Right cardiac atrium (tissue), 5 donors: ENCODE results near the gene DISP3. TPM values are rescaled to one million over a fixed set of nuclear protein-coding genes. Genes with fewer than 3 reads are reported as not detected.

Experiments
- ATAC-seq, 2 donors: fragments of 200-7000 bp; cut with Tn5 transposase; one replicate each; pipeline versions ENCODE4 v1.8.0 to v1.9.1; 2020; ENCODE audit warnings: moderate library complexity in 2 of 2, mild to moderate bottlenecking in 1 of 2
- DNase-seq, 3 donors: peaks; one replicate each; pipeline ENCODE4 v3.0.0-alpha.2; 2020
- H3K27ac ChIP-seq: one replicate; pipeline ENCODE4 v1.5.1; 2013; ENCODE audit warnings: mild to moderate bottlenecking, low read length, control low read depth, moderate library complexity
- H3K27me3 ChIP-seq: one replicate; pipeline ENCODE4 v1.6.1; 2013; ENCODE audit not compliant: control insufficient read depth, insufficient read depth
- H3K4me1 ChIP-seq: one replicate; pipeline ENCODE4 v1.6.1; 2013; ENCODE audit warnings: low read length; ENCODE audit not compliant: control insufficient read depth, insufficient read depth
- H3K4me3 ChIP-seq: one replicate; pipeline ENCODE4 v1.5.1; 2013; ENCODE audit warnings: low read length, control low read depth
- H3K9me3 ChIP-seq: one replicate; pipeline ENCODE4 v1.6.1; 2013; ENCODE audit warnings: low read length; ENCODE audit not compliant: control insufficient read depth
- WGBS: extraction: QIAGEN DNeasy Blood & Tissue Kit; methylation state at CpG from one replicate; pipeline ENCODE4 v1.1.7; 2013; 5-methylcytosine and 5-hydroxymethylcytosine counted together
- intact Hi-C, 4 donors: fragments of 100-400 bp; cut with DNase I; formaldehyde crosslinking; loops; one replicate each; pipeline versions ENCODE4 v1.11.0 to v1.14.0; 2022 to 2023
- polyA plus RNA-seq: library from polyadenylated mRNA; stranded (reverse); fragments of 200-250 nt; gene quantifications from one replicate; pipeline ENCODE4 v1.2.3, GENCODE V29; 2013
- total RNA-seq, 4 donors: library from RNA; stranded (reverse); fragmentation: NEBNext Ultra II Directional; extraction: Animal tissue kit (Norgen Biotek cat#: 25700); gene quantifications; one replicate each; pipeline ENCODE4 v1.2.1, GENCODE V29; 2021
- donor health status: healthy with polysubstance abuse.
- donor health status: DM: no; HTN: yes; CAD: no.
- donor health status: DM: no; HTN: no; CAD: no.
- donor health status: DM: no; HTN: yes; CAD: no; lungs with severe emphysema.
- donor health status: DM: yes; HTN: yes; CAD: no.

The DISP3 gene
- total and polyA plus RNA-seq, 5 donors, result 0.02 to 0.06 TPM; not detected in 3

DNA sequence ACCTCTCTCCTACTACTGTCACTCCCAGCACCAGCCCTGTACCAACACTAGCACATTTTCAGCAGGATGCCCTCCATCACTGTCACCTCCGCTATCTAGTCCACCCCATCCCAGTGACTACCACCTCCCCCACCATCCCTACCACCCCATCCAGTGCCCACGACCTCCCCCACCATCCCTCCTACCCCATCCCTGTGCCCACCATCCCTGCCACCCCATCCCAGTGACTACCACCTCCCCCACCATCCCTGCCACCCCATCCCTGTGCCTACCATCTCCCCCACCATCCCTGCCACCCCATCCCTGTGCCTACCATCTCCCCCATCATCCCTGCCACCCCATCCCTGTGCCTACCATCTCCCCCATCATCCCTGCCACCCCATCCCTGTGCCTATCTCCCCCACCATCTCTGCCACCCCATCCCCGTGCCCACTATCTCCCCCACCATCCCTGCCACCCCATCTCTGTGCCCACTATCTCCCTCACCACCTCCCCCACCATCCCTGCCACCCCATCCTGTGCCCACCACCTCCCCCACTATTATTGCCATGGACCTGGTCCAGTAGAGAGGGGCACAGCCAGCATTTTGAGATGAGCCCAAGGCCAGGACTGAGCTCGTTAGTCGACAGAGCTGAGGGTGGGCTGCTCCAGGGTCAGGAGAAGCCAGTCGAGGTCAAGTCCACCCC is 45.7 kb downstream of the DISP3 start:
- no peak overlapping the region for H3K27ac ChIP-seq
- H3K9me3 ChIP-seq, result no peaks in the 10 kb centered on the region
- no peaks in the 10 kb centered on the region for H3K27me3 ChIP-seq
- 67% methylated on average over 6 of the region's 6 CpGs for WGBS
- no peak overlapping the region for H3K4me3 ChIP-seq
- no peaks in the 10 kb centered on the region for H3K4me1 ChIP-seq
- ATAC-seq (no peak), DNase-seq (no peak)
- intact Hi-C loops, result no loop called here

DNA sequence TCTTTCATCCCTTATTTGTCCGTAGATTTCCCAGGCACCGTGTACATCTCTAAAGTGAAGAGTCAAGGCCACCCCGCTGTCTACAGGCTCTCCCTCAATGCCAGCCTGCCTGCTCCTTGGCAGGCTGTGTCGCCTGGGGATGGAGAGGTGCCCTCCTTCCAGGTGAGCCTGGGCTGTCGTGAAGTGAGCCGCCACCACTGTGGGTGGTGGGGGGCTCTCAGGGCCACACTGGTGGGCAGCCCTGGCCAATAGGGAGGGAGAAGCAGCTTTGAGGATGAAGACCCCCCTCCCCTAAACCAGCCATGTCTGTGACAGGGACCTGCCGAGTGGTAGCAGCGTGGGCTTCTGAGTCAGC is 46.2 kb downstream of the DISP3 start:
- ATAC-seq (no peak), DNase-seq (no peak)
- intact Hi-C loops, result no loop called here
- 84% methylated on average over 8 of the region's 8 CpGs for WGBS
- H3K4me1 ChIP-seq, result no peaks in the 10 kb centered on the region
- H3K4me3 ChIP-seq, result no peak overlapping the region
- no peaks in the 10 kb centered on the region for H3K27me3 ChIP-seq
- no peaks in the 10 kb centered on the region for H3K9me3 ChIP-seq
- H3K27ac ChIP-seq, result no peak overlapping the region

GRCh38 chr1:11525516-11525915 is 46.6 kb downstream of the DISP3 start:
- Histone ChIP-seq H3K9me3 (no peaks in the 10 kb centered on the region), H3K4me1 (no peaks in the 10 kb centered on the region), H3K4me3 (no peak overlapping the region), H3K27me3 (no peaks in the 10 kb centered on the region), H3K27ac (no peak overlapping the region)
- DNase-seq, result no peak
- 80% methylated on average over 7 of the region's 7 CpGs for whole genome bisulfite sequencing
- intact Hi-C loops, result no loop called here
- no peak for ATAC-seq

GRCh38 chr1:11526071-11526895 is 47.3 kb downstream of the DISP3 start:
- 83% methylated on average over 26 of the region's 26 CpGs for WGBS
- DNase-seq, result no peak
- no peaks in the 10 kb centered on the region for H3K27me3 ChIP-seq
- ATAC-seq, result no peak
- no peaks in the 10 kb centered on the region for H3K9me3 ChIP-seq
- no peak overlapping the region for H3K27ac ChIP-seq
- H3K4me3 ChIP-seq, result no peak overlapping the region
- H3K4me1 ChIP-seq, result no peaks in the 10 kb centered on the region
- intact Hi-C loops, result no loop called here

DNA sequence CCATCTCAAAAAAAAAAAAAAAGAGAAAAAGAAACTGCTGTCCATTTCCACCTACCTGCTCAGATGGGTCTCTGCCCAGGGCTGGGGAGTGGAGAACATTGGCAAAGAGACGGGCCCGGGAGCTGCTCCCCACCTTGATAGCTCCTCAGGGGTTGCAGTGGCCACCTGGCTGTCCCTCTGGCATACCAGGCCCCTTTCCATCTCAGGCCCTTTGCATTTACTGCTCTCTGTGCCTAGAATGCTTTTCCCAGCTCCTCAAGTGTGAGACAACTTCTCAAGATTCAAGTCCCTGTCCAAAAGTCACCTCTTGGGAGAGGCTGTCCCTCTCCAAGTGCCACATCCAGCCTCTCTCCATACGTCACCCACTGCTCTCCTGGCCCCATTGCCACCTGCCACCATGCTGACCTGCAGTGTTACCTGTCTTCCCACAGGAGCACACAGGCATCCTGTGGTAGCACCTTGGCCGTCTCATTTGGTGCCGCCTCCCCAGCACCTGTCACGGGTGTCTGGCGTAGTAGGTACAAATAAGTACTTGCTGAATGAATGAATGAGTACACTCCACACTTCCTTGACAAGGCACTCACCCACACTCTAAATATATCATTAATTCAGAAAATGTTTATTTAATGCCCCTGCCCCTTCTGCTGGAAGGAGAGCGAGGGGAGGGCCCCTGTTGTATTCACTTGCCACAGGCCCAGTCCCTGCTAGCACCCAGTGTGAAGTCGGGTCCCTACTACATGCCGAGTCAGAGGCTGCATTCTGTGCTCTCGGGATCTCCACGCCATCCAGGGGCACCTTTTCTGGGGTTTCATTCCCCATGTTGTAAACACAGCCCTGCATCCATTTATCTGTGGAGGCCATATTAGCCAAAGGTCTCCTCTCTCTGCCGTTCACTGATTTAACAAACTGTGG is 48.8 kb downstream of the DISP3 start:
- Histone ChIP-seq H3K4me1 (no peaks in the 10 kb centered on the region), H3K27ac (no peak overlapping the region), H3K4me3 (no peak overlapping the region), H3K27me3 (no peaks in the 10 kb centered on the region), H3K9me3 (no peaks in the 10 kb centered on the region)
- 84% methylated on average over 13 of the region's 13 CpGs for WGBS
- intact Hi-C loops, result no loop called here
- DNase-seq (no peak), ATAC-seq (no peak)

GRCh38 chr1:11528611-11529261 is 49.8 kb downstream of the DISP3 start:
- no peaks in the 10 kb centered on the region for H3K27me3 ChIP-seq
- intact Hi-C loops, result no loop called here
- WGBS, result 76% methylated on average over 13 of the region's 13 CpGs

DNA sequence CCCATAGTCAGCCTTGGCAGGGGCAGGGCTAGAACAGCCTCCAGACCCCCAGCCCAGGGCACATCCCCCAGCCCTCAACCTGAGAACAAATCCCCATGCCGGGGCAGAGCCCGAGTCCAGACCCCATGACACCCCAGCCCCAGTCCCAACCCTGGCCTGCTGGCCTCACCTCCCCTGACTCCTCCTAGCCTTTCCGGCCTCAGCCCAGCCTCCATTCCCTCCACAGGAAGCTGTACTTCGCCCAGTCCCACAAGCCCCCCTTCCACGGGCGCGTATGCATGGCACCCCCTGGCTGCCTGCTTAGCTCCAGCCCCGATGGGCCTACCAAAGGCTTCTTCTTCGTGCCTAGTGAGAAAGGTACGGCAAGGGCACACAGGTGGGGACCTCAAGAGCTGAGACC is 50.4 kb downstream of the DISP3 start:
- WGBS, result 86% methylated on average over 10 of the region's 10 CpGs
- H3K4me1 ChIP-seq, result no peaks in the 10 kb centered on the region
- no peak for DNase-seq
- H3K9me3 ChIP-seq, result no peaks in the 10 kb centered on the region
- no peak for ATAC-seq
- no peaks in the 10 kb centered on the region for H3K27me3 ChIP-seq
- no peak overlapping the region for H3K4me3 ChIP-seq
- intact Hi-C loops, result no loop called here
- H3K27ac ChIP-seq, result no peak overlapping the region

More at GRCh38 chr1:11528611-11529261, 49.8 kb downstream of the DISP3 start:
- Histone ChIP-seq H3K27ac (no peak overlapping the region), H3K4me3 (no peak overlapping the region), H3K4me1 (no peaks in the 10 kb centered on the region), H3K9me3 (no peaks in the 10 kb centered on the region)
- DNase-seq (no peak), ATAC-seq (no peak)

DNA sequence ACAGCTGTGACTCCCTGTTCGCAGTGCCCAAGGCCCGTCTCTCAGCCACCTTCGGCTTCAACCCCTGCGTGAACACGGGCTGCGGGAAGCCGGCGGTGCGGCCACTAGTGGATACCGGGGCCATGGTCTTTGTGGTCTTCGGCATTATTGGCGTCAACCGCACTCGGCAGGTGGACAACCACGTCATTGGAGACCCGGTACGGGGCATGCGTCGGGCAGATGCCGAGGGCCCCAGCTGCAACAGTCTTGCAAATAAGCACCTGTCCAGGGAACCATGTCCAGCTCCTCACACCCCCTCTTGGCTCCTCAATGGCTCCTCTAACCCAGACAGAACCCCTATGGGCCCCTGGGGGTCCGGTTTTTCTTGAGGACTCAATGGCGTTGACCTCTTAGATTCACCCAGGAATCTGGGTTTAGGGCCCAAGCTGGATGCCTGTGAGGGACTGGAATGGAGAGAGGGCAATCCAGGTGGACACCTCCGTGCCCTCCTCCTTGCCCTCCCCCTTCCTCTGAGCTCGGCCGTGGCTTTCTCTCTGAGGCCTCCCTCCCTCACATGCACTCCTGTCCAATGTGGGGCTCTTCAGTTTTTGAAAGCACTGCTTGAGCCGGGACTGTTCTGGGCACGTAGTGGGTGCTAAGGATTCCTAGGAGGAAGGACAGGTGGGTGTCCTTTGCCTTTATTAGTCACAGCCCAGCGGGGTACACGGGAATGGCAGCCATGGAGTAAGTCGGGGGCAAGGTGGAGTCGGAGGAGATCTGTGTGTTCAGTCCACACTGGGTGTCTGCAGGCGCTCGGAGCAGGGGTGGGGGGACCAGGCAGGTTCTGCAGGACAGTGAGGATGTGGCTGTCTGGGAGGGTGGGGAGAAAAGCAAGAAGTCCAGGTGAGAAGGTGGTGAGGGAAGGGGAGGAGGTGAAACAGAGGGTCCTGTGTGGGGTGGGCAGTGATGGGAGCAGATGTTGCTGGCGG is 51.1 kb downstream of the DISP3 start:
- ATAC-seq (no peak), DNase-seq (peak in 1 of 3 donors; percentile 62)
- no peak overlapping the region for H3K27ac ChIP-seq
- H3K27me3 ChIP-seq, result no peaks in the 10 kb centered on the region
- intact Hi-C loops, result no loop called here
- no peaks in the 10 kb centered on the region for H3K9me3 ChIP-seq
- no peaks in the 10 kb centered on the region for H3K4me1 ChIP-seq
- 90% methylated on average over 34 of the region's 34 CpGs for WGBS
- H3K4me3 ChIP-seq, result no peak overlapping the region

DNA sequence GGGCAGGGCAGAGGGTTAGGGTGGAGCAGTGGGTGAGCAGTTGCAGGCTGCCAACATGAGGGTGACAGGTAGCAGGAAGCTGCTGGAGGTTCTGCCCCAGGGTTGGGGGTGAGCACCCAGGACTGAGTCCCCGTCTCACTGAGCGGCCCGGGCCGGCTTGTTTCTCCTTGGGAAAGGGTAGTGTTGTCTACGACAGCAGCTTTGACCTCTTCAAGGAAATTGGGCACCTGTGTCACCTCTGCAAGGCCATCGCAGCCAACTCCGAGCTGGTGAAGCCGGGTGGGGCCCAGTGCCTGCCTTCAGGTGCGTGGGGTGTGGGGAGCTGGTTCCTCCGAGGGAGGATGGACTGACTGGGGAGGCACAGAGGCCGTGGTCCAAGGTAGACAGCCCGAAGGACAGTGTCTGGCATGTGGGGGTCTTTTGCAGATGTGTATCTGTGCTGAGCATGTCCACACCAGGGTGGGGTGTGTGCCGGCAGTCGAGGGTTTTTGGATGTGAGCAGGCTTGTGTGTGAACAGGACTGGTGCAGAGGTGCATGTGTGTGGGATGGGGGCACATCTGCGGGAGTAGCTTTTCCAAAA is 51.9 kb downstream of the DISP3 start:
- Histone ChIP-seq H3K27me3 (no peaks in the 10 kb centered on the region), H3K9me3 (no peaks in the 10 kb centered on the region)
- no peak for ATAC-seq

More for the DNA sequence above, 51.9 kb downstream of the DISP3 start:
- intact Hi-C loops, result no loop called here
- Histone ChIP-seq H3K27ac (no peak overlapping the region), H3K4me1 (no peaks in the 10 kb centered on the region), H3K4me3 (no peak overlapping the region)
- 79% methylated on average over 15 of the region's 15 CpGs for WGBS
- no peak for DNase-seq
